H9 (cell line): ENCODE data around the gene RNASEH2B. TPM values are rescaled to one million over a fixed set of nuclear protein-coding genes. Genes with fewer than 3 reads are reported as not detected.

Experiments
- DNase-seq: peaks from one replicate; pipeline ENCODE4 v3.0.0-alpha.2; 2017
- H2AFZ ChIP-seq: one replicate; pipeline ENCODE4 v1.6.1; 2013; ENCODE audit warnings: mild to moderate bottlenecking, low read length, control low read depth, moderate library complexity
- H2AK5ac ChIP-seq: 2 replicates; pipeline ENCODE4 v1.6.1; 2013; ENCODE audit warnings: low read length, control low read depth, mixed read lengths; ENCODE audit not compliant: insufficient read length
- H2BK120ac ChIP-seq: one replicate; pipeline ENCODE4 v1.6.1; 2013; ENCODE audit warnings: low read depth, mild to moderate bottlenecking, low read length, control low read depth, inconsistent platforms; ENCODE audit not compliant: poor library complexity, severe bottlenecking
- H2BK12ac ChIP-seq: 2 replicates; pipeline ENCODE4 v1.6.1; 2013; ENCODE audit warnings: low read length, control low read depth, mixed read lengths, low read depth; ENCODE audit not compliant: insufficient read length
- H2BK15ac ChIP-seq: 2 replicates; pipeline ENCODE4 v1.6.1; 2013; ENCODE audit warnings: low read depth, low read length, control low read depth
- H2BK20ac ChIP-seq: one replicate; pipeline ENCODE4 v1.6.1; 2013; ENCODE audit warnings: low read depth, mild to moderate bottlenecking, low read length, control low read depth, inconsistent platforms; ENCODE audit not compliant: poor library complexity, severe bottlenecking
- H2BK5ac ChIP-seq: 2 replicates; pipeline ENCODE4 v1.6.1; 2013; ENCODE audit warnings: low read length, control low read depth, mixed read lengths; ENCODE audit not compliant: insufficient read length
- H3K14ac ChIP-seq: 2 replicates; pipeline ENCODE4 v1.6.1; 2013; ENCODE audit warnings: low read length, control low read depth; ENCODE audit not compliant: insufficient read depth
- H3K18ac ChIP-seq: 2 replicates; pipeline ENCODE4 v1.6.1; 2013; ENCODE audit warnings: low read depth, mild to moderate bottlenecking, mixed read lengths, low read length, control low read depth; ENCODE audit not compliant: insufficient read length
- H3K23ac ChIP-seq: 2 replicates; pipeline ENCODE4 v1.6.1; 2013; ENCODE audit warnings: low read length, control low read depth, mixed read lengths, low read depth; ENCODE audit not compliant: insufficient read length
- H3K23me2 ChIP-seq: 2 replicates; pipeline ENCODE4 v1.6.1; 2013; ENCODE audit warnings: low read depth, mild to moderate bottlenecking, mixed read lengths, low read length, control low read depth; ENCODE audit not compliant: insufficient read length, poor library complexity, severe bottlenecking
- H3K27ac ChIP-seq: 2 replicates; pipeline ENCODE4 v1.5.1; 2013; ENCODE audit warnings: low read length, control low read depth, mixed read lengths, low read depth; ENCODE audit not compliant: insufficient read length
- H3K27me3 ChIP-seq: 2 replicates; pipeline ENCODE4 v1.6.1; 2013; ENCODE audit warnings: low read length, control low read depth, inconsistent platforms; ENCODE audit not compliant: insufficient read depth
- H3K4ac ChIP-seq: 2 replicates; pipeline ENCODE4 v1.6.1; 2013; ENCODE audit warnings: low read depth, mild to moderate bottlenecking, control low read depth, inconsistent platforms, low read length, moderate library complexity
- H3K4me1 ChIP-seq: 2 replicates; pipeline ENCODE4 v1.6.1; 2013; ENCODE audit warnings: low read length, control low read depth, inconsistent platforms; ENCODE audit not compliant: insufficient read depth
- H3K4me2 ChIP-seq: 2 replicates; pipeline ENCODE4 v1.6.1; 2013; ENCODE audit warnings: low read length, control low read depth, mixed read lengths; ENCODE audit not compliant: insufficient read length, insufficient read depth
- H3K56ac ChIP-seq: 2 replicates; pipeline ENCODE4 v1.6.1; 2013; ENCODE audit warnings: low read depth, mild to moderate bottlenecking, mixed read lengths, low read length, control low read depth; ENCODE audit not compliant: insufficient read length
- H3K79me1 ChIP-seq: 2 replicates; pipeline ENCODE4 v1.6.1; 2013; ENCODE audit warnings: low read depth, mild to moderate bottlenecking, moderate library complexity, low read length, control low read depth, inconsistent platforms; ENCODE audit not compliant: insufficient read depth, poor library complexity, severe bottlenecking
- H3K79me2 ChIP-seq: 2 replicates; pipeline ENCODE4 v1.6.1; 2013; ENCODE audit warnings: low read length, control low read depth, inconsistent platforms; ENCODE audit not compliant: insufficient read depth
- H3K9ac ChIP-seq: 2 replicates; pipeline ENCODE4 v1.6.1; 2013; ENCODE audit warnings: low read length, control low read depth, mixed read lengths; ENCODE audit not compliant: insufficient read length; ENCODE audit errors: extremely low read depth
- H3K9me3 ChIP-seq: one replicate; pipeline ENCODE4 v1.6.1; 2013; ENCODE audit warnings: low read depth, low read length, inconsistent platforms; ENCODE audit not compliant: control insufficient read depth
- H3T11ph ChIP-seq: one replicate; pipeline ENCODE4 v1.6.1; 2013; ENCODE audit warnings: mild to moderate bottlenecking, low read length, control low read depth, inconsistent platforms
- H4K20me1 ChIP-seq: one replicate; pipeline ENCODE4 v1.6.1; 2013; ENCODE audit not compliant: control insufficient read depth, insufficient read length, insufficient read depth
- H4K5ac ChIP-seq: 2 replicates; pipeline ENCODE4 v1.6.1; 2013; ENCODE audit warnings: low read depth, mild to moderate bottlenecking, mixed read lengths, low read length, control low read depth; ENCODE audit not compliant: insufficient read length
- H4K8ac ChIP-seq: replicated peaks from 2 replicates; pipeline ENCODE4 v1.6.1; 2013; ENCODE audit warnings: low read length, control low read depth, mixed read lengths, low read depth; ENCODE audit not compliant: insufficient read length
- H4K91ac ChIP-seq: 2 replicates; pipeline ENCODE4 v1.6.1; 2013; ENCODE audit warnings: low read depth, mild to moderate bottlenecking, moderate library complexity, mixed read lengths, low read length, control low read depth; ENCODE audit not compliant: insufficient read length
- H3K27ac Mint-ChIP-seq, 3 experiments: 2 replicates in 2 of 3; 3 replicates in 1 of 3; pipeline ENCODE4 v1.8.0; 2020 to 2021; ENCODE audit warnings: mixed read lengths in 3 of 3, mild to moderate bottlenecking in 1 of 3, moderate library complexity in 1 of 3
- H3K27me3 Mint-ChIP-seq: 2 replicates; pipeline ENCODE4 v1.8.0; 2021; ENCODE audit warnings: low read depth, mild to moderate bottlenecking, moderate library complexity, mixed read lengths
- H3K36me3 Mint-ChIP-seq, 3 experiments: 2 replicates in 2 of 3; 3 replicates in 1 of 3; pipeline ENCODE4 v1.8.0; 2020 to 2021; ENCODE audit warnings: low read depth in 3 of 3, mixed read lengths in 3 of 3; ENCODE audit not compliant: insufficient read depth in 1 of 3
- H3K4me1 Mint-ChIP-seq, 2 experiments: 2 replicates each; pipeline ENCODE4 v1.8.0; 2020; ENCODE audit warnings: mixed read lengths in 2 of 2
- H3K4me3 Mint-ChIP-seq, 2 experiments: 2 replicates in 1 of 2; 3 replicates in 1 of 2; pipeline ENCODE4 v1.8.0; 2020 to 2021; ENCODE audit warnings: mild to moderate bottlenecking in 2 of 2, mixed read lengths in 2 of 2, moderate library complexity in 1 of 2
- H3K9me3 Mint-ChIP-seq, 2 experiments: 2 replicates in 1 of 2; 3 replicates in 1 of 2; pipeline ENCODE4 v1.8.0; 2020; ENCODE audit warnings: mild to moderate bottlenecking in 2 of 2, mixed read lengths in 2 of 2, moderate library complexity in 1 of 2
- CTCF ChIP-seq: fragments of 200-600 bp; sonication (generic); conservative IDR thresholded peaks from 3 replicates; pipeline ENCODE4 v1.8.0; 2021; ENCODE audit warnings: antibody characterized with exemption, mild to moderate bottlenecking
- WGBS: extraction: QIAGEN DNeasy Blood & Tissue Kit; methylation state at CpG from one replicate; pipeline ENCODE4 v1.1.7; 2013; ENCODE audit warnings: missing lambda C conversion rate, low lambda C conversion rate, mixed read lengths; ENCODE audit not compliant: insufficient read length; ENCODE audit errors: extremely low coverage; 5-methylcytosine and 5-hydroxymethylcytosine counted together
- long read RNA-seq: library from polyadenylated mRNA; unstranded; transcript quantifications from one replicate; pipeline ENCODE4 v2.0.0, GENCODE V29; 2020
- total RNA-seq: library from RNA; stranded (reverse); gene quantifications from 2 replicates; pipeline ENCODE4 v1.2.1, GENCODE V29; 2021

RNASEH2B gene, protein sequence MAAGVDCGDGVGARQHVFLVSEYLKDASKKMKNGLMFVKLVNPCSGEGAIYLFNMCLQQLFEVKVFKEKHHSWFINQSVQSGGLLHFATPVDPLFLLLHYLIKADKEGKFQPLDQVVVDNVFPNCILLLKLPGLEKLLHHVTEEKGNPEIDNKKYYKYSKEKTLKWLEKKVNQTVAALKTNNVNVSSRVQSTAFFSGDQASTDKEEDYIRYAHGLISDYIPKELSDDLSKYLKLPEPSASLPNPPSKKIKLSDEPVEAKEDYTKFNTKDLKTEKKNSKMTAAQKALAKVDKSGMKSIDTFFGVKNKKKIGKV
- total RNA-seq, result 50.8 and 53.9 TPM in 2 replicates
- long read RNA-seq, full-length matches to known transcripts, result 95 of 118 reads
- long read RNA-seq, partial matches to known transcripts, result 2 of 118 reads
- long read RNA-seq, other reads (novel, unspliced or antisense), result 21 of 118 reads

DNA sequence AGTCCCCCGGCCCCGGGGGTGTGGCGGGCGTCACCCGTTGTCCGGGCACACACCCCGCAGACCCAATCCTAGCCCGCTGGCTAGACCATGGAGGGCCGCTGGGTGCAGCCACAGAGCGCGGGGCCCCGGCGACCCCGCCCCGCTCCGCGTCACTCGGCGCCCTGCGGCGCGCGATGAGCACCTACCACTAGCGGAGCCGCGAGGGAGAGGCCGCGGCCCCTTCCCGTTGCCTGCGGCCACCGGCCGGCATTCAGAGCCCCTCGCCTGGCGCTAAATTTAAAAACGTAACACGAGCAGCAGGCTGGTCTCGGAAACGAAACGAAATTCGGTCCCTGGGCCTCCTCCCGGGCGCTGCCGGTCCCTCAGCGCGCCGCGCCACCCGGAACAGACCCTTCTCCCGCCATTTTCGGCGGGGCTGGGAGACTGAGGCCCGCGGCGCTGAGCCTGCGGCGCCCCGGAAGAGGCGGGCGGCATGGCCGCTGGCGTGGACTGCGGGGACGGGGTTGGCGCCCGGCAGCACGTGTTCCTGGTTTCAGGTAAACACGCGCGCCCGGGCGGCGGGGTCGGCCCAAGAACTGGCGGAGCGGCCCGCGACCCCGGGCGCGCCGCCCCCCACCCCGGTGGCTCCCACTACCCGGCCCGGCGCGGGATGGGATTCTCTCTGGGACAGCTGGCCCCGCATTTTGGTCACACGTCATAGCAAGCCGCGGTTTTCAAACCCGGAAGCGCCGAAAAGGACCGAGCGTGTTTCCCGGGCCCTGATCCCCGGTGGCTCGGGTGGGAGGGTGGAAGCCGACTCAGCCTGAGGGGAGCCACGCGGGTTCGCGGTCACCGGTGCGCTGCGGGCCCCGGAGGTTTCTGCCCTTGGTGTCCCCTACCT is at the start of gene RNASEH2B:
RNASEH2B (plus strand) TSS at position 187 of the 880 bp plus-strand sequence; CDS start at position 473, 286 bp downstream.
- H3K27ac ChIP-seq, result no peak within 1 kb of the TSS
- H3K14ac ChIP-seq, result peak within 1 kb of the TSS; percentile 96
- no peaks in the 10 kb centered on the region for H4K20me1 ChIP-seq
- no peak within 1 kb of the TSS for H4K91ac ChIP-seq
- H4K8ac ChIP-seq, result no peak within 1 kb of the TSS
- H2AFZ ChIP-seq, result peak within 1 kb of the TSS; percentile 0
- H2BK5ac ChIP-seq, result no peak within 1 kb of the TSS
- peak within 1 kb of the TSS; percentile 61 for H3K4me2 ChIP-seq
- H2BK120ac ChIP-seq, result no peak within 1 kb of the TSS
- no peak for TF ChIP-seq CTCF
- no peak within 1 kb of the TSS for H2BK20ac ChIP-seq
- no peaks in the 10 kb centered on the region for H3K36me3 Mint-ChIP-seq
- peaks cover 3% of the 10 kb centered on the region for H3K23me2 ChIP-seq
- no peak within 1 kb of the TSS for H3K56ac ChIP-seq
- H3K4me1 Mint-ChIP-seq, result peaks cover 27 to 28% of the 10 kb centered on the region in 2 experiments
- H3K27ac Mint-ChIP-seq, result peak within 1 kb of the TSS; percentile 4 to 96 (median 50); a peak in 4 of 7 replicates
- peak within 1 kb of the TSS; percentile 96 for H3K18ac ChIP-seq
- DNase-seq, result peak; percentile 78
- no peak within 1 kb of the TSS for H3T11ph ChIP-seq
- H3K9me3 ChIP-seq, result no peaks in the 10 kb centered on the region
- H3K79me2 ChIP-seq, result peaks cover 3% of the 10 kb centered on the region; the same call in 1 of the 2 replicates
- no peak within 1 kb of the TSS for H2BK15ac ChIP-seq
- no CpG with 5 or more reads among the region's 107 CpGs for WGBS
- no peaks in the 10 kb centered on the region; the same call in 1 of the 2 replicates for H3K4me1 ChIP-seq
- H2BK12ac ChIP-seq, result no peak within 1 kb of the TSS
- no peak within 1 kb of the TSS for H4K5ac ChIP-seq
- peak within 1 kb of the TSS; percentile 76 for H3K9ac ChIP-seq
- no peaks in the 10 kb centered on the region; the same call in 1 of the 2 replicates for H3K27me3 Mint-ChIP-seq
- no peaks in the 10 kb centered on the region for H3K27me3 ChIP-seq
- no peak within 1 kb of the TSS; the same call in 1 of the 2 replicates for H3K4ac ChIP-seq
- H3K23ac ChIP-seq, result no peak within 1 kb of the TSS
- H2AK5ac ChIP-seq, result no peak within 1 kb of the TSS
- no peaks in the 10 kb centered on the region for H3K9me3 Mint-ChIP-seq
- H3K79me1 ChIP-seq, result no peaks in the 10 kb centered on the region
- peak within 1 kb of the TSS; percentile 82 to 88 for H3K4me3 Mint-ChIP-seq
